Mammary epithelial cell (primary cell): ENCODE results near the gene HOXD8.

ENCODE experiments used
- CTCF ChIP-seq, 2 donors: IDR thresholded peaks in 1 of 2; conservative IDR thresholded peaks in 1 of 2; 2 replicates each; pipeline ENCODE4 v1.5.1; 2011 to 2012; ENCODE audit warnings: inconsistent platforms in 2 of 2, low read length in 2 of 2, mild to moderate bottlenecking in 2 of 2, control low read depth in 1 of 2, low read depth in 1 of 2; ENCODE audit not compliant: insufficient read depth in 1 of 2; ENCODE audit errors: extremely low read depth in 1 of 2
- EZH2 ChIP-seq: IDR thresholded peaks from 2 replicates; pipeline ENCODE4 v1.6.1; 2012; ENCODE audit warnings: low read length, inconsistent platforms, borderline replicate concordance

- no peak for TF ChIP-seq CTCF (conservative IDR thresholded peaks at IDR 0.05 in 1 of 2, IDR thresholded peaks at IDR 0.05 in 1 of 2; ENCODE audit: extremely low read depth in 1 of 2, insufficient read depth in 1 of 2, low read depth in 1 of 2, low read length in 2 of 2)
- no peak for TF ChIP-seq EZH2
These were observed 18.8 kb upstream of the HOXD8 start for GRCh38 chr2:176110415-176111308.
